Fibroblast of villous mesenchyme (primary cell): Measurements from ENCODE around the gene HOXA10. TPM values are rescaled to one million over a fixed set of nuclear protein-coding genes. Genes with fewer than 3 reads are reported as not detected.

ENCODE experiments used
- DNase-seq: peaks from one replicate; pipeline ENCODE4 v3.0.0-alpha.2; 2010; ENCODE audit warnings: low read depth
- H3K4me3 ChIP-seq: 2 replicates; pipeline ENCODE4 v1.5.1; 2011; ENCODE audit warnings: low read depth, mild to moderate bottlenecking, low read length
- total RNA-seq: library from RNA; depleted of rRNA; stranded (reverse); fragments of >200 nt; gene quantifications from 2 replicates; pipeline ENCODE4 v1.2.3, GENCODE V29; 2012
- TF ChIP-seq, protein P1 (sequence below): IDR thresholded peaks from 2 replicates; pipeline ENCODE4 v1.5.1; 2012; ENCODE audit warnings: low read depth, mild to moderate bottlenecking, low read length; ENCODE audit not compliant: insufficient read depth

The HOXA10 gene
- total RNA-seq, 1 donor, result 47.1 TPM

DNA sequence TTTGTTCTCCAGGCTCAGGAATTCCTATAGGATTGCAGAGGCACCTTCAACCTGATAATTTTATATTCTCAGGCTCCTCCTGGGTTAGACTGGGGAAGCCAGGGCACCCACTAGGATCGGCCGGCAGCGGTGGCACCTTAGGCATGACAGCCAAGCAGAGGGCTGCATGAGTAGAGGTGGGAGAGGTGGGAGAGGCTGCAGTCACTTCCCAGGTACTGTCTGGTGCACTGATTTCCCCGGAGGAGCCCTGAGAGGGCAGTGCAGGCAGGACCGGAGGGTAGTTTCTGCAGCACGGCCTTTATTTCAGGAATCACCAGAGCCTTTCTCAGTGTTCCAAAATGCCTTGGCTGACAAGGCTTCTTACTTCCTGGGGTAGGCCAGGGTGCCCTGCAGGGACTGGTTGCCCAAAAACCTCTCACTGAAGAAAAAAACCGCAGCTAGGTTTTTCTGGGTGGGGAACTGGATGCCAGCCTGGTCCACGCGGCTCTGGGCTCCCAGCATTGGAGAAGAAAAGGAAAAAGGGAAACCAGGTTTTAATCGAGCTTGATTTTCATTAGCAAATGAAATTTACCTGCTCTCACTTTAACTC lies 29.3 kb upstream of the HOXA10 start:
- peak overlapping the region; percentile 86 for H3K4me3 ChIP-seq
- TF ChIP-seq, protein P1, sequence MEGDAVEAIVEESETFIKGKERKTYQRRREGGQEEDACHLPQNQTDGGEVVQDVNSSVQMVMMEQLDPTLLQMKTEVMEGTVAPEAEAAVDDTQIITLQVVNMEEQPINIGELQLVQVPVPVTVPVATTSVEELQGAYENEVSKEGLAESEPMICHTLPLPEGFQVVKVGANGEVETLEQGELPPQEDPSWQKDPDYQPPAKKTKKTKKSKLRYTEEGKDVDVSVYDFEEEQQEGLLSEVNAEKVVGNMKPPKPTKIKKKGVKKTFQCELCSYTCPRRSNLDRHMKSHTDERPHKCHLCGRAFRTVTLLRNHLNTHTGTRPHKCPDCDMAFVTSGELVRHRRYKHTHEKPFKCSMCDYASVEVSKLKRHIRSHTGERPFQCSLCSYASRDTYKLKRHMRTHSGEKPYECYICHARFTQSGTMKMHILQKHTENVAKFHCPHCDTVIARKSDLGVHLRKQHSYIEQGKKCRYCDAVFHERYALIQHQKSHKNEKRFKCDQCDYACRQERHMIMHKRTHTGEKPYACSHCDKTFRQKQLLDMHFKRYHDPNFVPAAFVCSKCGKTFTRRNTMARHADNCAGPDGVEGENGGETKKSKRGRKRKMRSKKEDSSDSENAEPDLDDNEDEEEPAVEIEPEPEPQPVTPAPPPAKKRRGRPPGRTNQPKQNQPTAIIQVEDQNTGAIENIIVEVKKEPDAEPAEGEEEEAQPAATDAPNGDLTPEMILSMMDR, result no peak
- peak; percentile 13 for DNase-seq

DNA sequence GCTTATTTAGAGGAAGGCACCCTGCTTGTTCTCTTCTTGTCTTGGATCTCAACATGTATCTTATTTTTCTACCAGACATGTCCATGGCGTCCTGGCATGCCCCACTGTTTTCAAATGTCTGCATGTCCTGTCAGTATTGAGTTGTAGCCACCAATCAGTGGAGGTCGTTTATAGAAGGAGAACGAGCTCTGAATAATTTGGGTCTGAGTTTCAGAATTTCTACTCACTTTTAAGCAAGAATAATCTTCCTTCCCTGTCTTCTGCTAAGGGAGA lies 28.7 kb upstream of the HOXA10 start:
- peak overlapping the region; percentile 86 for H3K4me3 ChIP-seq
- peak; percentile 38 for DNase-seq
- TF ChIP-seq, protein P1, result no peak

DNA sequence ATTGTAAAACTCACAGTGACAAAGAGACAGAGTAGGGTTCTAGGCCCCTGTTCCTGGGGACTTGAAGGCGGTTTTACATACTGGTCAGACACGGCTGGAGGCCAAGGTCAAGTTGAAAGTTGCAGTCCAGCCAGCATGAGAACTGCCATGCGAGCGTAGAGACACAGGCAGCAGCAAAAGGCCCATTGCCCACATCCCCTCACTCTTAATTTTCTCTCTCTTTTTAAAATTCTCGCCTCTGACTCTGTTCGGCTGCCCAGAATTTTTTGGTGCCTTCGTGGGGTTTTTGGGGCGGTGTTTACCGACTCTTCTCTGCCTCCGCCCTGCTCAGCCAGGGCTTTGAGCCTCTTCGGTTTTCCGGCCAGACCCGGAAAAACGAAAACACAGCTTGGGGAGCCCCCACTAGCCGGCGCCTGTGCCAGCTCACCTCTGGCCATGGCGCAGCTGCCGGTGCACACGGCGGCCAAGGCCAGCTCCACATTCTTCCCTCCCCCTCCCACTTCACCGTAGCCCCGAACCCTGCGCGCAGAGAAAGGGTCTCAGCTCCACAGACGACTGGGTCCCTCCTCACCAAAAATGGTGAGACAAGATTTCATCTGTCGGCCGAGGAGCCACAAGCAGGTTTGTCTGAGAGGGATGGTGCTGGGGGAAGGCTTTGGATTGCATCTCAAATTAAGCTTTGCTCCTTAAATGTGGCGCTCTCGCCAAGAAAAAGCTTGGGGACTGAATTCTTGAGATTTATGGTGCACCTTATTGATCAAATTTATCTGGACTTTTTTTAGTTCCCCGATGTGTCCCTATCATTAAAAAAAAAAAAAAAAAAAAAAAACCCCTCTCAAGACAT lies 28.1 kb upstream of the HOXA10 start:
- H3K4me3 ChIP-seq, result peak overlapping the region; percentile 86
- TF ChIP-seq, protein P1, result no peak
- DNase-seq, result peak; percentile 49

DNA sequence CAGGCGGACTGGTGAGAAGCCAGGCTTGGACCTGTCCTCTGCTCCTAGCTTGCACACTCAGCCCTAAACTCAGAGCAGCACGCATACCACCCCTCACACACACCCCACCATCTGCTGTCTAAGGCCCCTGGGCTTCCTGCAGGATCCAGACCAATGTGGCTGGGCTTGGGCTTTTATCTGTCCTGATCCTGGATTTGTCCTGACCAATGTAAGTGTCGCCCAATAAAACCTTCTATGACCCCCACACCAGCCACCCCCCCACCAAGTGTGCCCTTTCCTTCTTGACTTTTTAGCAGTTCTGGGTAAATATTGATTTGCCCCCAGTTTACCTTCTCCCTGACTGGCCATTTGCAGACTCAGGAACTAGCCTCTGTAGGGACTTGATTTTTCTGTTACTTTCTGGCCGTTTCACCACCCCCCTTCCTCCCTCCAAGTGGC lies 27.5 kb upstream of the HOXA10 start:
- no peak for DNase-seq
- TF ChIP-seq, protein P1, result no peak
- peak overlapping the region; percentile 86 for H3K4me3 ChIP-seq

DNA sequence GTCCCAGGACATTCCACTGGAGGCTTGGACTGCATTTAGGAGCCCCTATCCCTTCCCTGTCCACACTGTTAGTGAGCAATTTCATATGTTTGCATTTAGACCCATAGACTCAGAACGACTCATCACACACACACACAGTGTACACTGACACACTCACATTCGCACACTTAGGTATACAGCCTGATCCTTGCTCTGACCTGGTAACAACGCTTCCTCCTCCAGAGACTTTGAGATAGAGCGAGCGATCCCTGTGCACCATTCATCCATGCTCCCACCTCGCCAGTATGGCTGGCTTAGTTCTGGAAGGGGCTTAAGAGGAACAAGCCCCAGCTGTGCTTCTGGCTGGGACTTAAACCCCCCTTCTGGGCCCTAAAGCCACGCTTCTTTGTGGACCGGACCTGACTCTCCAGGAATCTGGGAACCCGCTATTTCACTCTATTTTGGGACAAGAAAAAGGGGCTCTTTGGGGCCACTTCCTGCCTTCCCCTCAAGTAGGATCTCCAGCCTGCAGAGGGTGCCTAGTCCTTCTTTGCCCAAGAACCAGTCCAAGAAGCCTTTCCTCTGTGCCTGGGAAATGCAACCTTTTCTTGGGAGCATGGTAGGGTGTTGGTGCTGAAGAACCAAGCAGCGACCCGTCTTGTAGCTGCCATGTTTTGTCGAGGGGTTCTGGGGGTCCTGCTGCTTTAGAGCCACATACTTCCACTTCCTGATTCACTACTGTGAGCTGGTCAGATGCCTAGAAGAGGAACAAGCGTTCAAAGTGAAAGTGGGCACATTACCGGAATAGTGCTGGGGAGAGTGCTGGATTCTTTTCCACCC lies 26.9 kb upstream of the HOXA10 start:
- TF ChIP-seq, protein P1, result no peak
- peak overlapping the region; percentile 86 for H3K4me3 ChIP-seq

DNA sequence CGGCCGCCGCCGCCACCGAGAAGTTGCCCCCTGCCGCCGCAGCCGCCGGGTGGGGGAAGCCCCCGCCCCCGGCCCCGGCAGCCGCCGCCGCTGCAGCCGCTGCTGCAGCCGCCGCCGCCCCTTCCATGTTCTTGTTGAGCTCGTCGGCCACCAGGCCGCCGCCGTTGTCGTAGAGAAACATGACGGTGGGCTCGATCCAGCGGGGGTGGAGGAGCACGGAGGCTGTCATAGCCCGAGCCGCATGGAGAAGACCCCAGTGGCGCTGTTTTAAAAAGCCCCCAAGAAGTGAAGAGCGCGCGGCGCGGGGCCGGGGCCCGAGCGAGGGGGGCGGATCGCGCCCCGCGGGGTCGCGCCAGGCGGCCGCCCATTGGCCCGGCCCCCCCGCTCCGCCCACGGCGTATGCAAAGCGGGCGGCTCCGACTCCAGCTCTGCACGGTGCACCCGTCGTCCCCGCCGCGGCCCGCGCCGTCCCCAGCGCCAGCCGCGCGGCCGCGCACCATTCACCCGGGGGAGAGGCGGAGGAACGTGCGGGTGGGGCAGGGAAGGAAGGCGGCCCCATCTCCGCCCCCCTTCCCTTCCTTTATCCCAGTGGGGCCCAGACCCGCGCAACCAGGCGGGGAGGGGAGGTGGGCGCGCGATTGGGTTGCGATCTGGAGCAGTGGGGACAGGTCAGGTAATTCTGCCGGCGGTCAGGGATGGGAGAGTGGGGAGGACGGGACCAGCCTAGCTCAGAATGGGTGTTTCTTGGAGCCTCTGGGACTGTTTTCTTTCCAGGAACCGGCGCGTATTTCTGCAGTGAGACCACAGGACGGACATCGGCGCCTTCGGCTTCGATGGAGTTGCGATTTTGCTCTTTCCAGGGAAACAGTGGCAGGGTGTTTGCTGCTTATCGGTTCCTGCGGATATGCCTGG lies 26.0 kb upstream of the HOXA10 start, which contains the start of gene HOXA13:
TSS of gene HOXA13 (minus strand) at position 243 of the 912 bp plus-strand sequence. CDS start at position 229, 14 bp downstream.
- peak; percentile 84 for DNase-seq
- peak within 1 kb of the TSS; percentile 86 for H3K4me3 ChIP-seq
- TF ChIP-seq, protein P1, result no peak

More for the DNA sequence above, 26.9 kb upstream of the HOXA10 start:
- DNase-seq, result peak; percentile 60
